SH-SY5Y (cell line): ENCODE results near the gene DPP10.

ENCODE experiments used
- GATA2 ChIP-seq: IDR thresholded peaks from 2 replicates; pipeline ENCODE4 v1.6.1; 2011; ENCODE audit warnings: mild to moderate bottlenecking, low read depth, low read length
- GATA3 ChIP-seq: IDR thresholded peaks from 2 replicates; pipeline ENCODE4 v1.6.1; 2011; ENCODE audit warnings: low read depth, mild to moderate bottlenecking, low read length, moderate library complexity

DNA sequence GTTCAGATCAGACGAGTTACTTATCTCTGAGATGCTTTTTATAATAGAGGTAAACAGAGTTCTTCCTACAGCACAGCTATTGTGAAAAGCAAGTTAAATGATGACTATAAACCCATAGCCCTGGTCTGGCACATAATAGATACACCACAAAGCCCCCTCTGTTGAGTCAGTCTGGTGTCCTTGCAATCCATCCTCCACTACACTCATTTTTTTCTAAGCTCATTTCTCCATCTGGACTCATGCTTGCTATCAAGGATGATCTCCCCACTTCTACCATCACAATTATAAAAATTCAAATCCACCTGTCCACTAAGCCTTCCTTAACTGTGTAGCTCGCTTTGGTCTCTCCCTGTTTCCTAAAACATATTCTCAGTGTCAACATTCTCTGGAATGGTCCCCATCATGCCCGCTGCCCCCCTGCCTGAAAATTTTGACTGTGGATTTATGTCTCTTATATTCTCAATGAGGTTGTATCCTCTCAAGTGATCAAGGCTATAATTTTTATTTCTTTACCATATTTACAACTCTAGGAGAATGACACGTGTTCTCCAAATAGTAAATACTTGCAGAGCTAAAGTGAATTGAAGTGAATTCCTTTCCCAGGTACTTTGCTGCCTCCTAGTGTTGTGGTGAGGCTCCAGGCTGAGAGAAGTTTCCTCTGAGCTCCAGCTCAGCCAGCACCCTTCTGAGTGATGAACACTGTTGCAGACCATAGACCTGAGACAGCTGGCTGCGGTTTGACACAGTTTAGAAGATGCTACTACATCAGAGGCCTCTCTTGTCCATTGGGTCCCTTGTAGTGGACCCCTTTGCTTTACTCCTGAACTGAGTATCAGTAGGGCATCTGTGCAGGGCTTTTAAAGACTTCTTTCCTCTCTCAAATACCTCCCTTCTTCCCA is 108.7 kb downstream of the DPP10 start:
- TF ChIP-seq GATA2 (no peak), GATA3 (no peak)
